ENCODE results near the gene CPSF3. TPM values are rescaled to one million over a fixed set of nuclear protein-coding genes. Genes with fewer than 3 reads are reported as not detected.

CPSF3 gene
- total and polyA plus RNA-seq, 9 of the 15 experiments (the other 6 are each of a cell fraction or from before 2014, with no cell fraction given) = 54.2 to 151 (median 94.5) TPM

GRCh38 chr2:9490789-9491188 lies 67.3 kb downstream of the CPSF3 start:
- intact Hi-C loops (cut with micrococcal nuclease) = no loop called here
- no peaks in the 10 kb centered on the region for H3K4me1 ChIP-seq (replicated peaks in 1 of 2; ENCODE audit: control insufficient read depth in 2 of 2, insufficient read depth in 2 of 2, low read length in 2 of 2)
- no peak overlapping the region for H3K9ac ChIP-seq (ENCODE audit: insufficient read depth in 1 of 2, low read depth in 2 of 2, low read length in 2 of 2)
- no peak for FAIRE-seq
- no peaks in the 10 kb centered on the region for H3K27me3 ChIP-seq (ENCODE audit: control insufficient read depth in 2 of 2, insufficient read depth in 2 of 2, low read length in 2 of 2)
- ChIA-PET CTCF (ENCODE audit: low intra/inter-chr PET ratio) (no interaction called here), POLR2A (interaction anchor here (1.0 to 1.8 kb wide), 2 partner anchors 16 to 40 kb away, joined by 3 read pairs; no protein-coding TSS in a partner anchor)
- no peak overlapping the region for H3K4me2 ChIP-seq (ENCODE audit: insufficient read depth, low read length)
- H4K20me1 ChIP-seq (replicated peaks; ENCODE audit: control insufficient read depth, insufficient read depth, low read length) = no peaks in the 10 kb centered on the region
- H3K9me3 ChIP-seq (replicated peaks; ENCODE audit: control insufficient read depth, insufficient read depth, low read depth, low read length) = no peaks in the 10 kb centered on the region
- H3K4me3 ChIP-seq = no peak overlapping the region
- in situ Hi-C loops (cut with MboI) = no loop called here
- BruUV-seq (replicated peaks) = no TSS peak
- no peaks in the 10 kb centered on the region for H3K9me1 ChIP-seq (ENCODE audit: control insufficient read depth, insufficient read depth, low read length)
- H3K79me2 ChIP-seq (ENCODE audit: control insufficient read depth, insufficient read depth, low read length) = no peaks in the 10 kb centered on the region
- H2AFZ ChIP-seq (ENCODE audit: low read depth, low read length) = no peak overlapping the region
- WGBS (ENCODE audit: insufficient coverage, low coverage, missing lambda C conversion rate) = 82% methylated on average over 2 of the region's 2 CpGs
- ATAC-seq = no peak
- TF ChIP-seq HIVEP1 (CRISPR knock-in tag; IDR thresholded peaks at IDR 0.05) (no peak), ZNF444 (CRISPR knock-in tag; IDR thresholded peaks at IDR 0.05) (no peak), ZNF347 (CRISPR knock-in tag; IDR thresholded peaks at IDR 0.05; ENCODE audit: low read depth) (no peak), ZC3H11A (IDR thresholded peaks at IDR 0.05; ENCODE audit: low read depth, low read length) (no peak), ZNF165 (CRISPR knock-in tag; IDR thresholded peaks at IDR 0.05; ENCODE audit: borderline replicate concordance) (no peak), ZNF780A (CRISPR knock-in tag; IDR thresholded peaks at IDR 0.05) (no peak), DPF2 (IDR thresholded peaks at IDR 0.05) (no peak)
- no peak for DNase-seq (ENCODE audit: extremely low read depth in 1 of 4, low spot score in 3 of 4)
- no peak overlapping the region for H3K27ac ChIP-seq (ENCODE audit: extremely low read depth, low read depth, low read length)
- H3K36me3 ChIP-seq (ENCODE audit: control insufficient read depth, insufficient read depth, low read length) = peaks cover 90% of the 10 kb centered on the region

- WGBS (ENCODE audit: insufficient coverage, low coverage, missing lambda C conversion rate) = 75% methylated on average over 2 of the region's 2 CpGs
- no peaks in the 10 kb centered on the region for H3K9me1 ChIP-seq (ENCODE audit: control insufficient read depth, insufficient read depth, low read length)
- DNase-seq (ENCODE audit: extremely low read depth in 1 of 4, low spot score in 3 of 4) (no peak), FAIRE-seq (no peak), ATAC-seq (no peak)
- BruUV-seq (replicated peaks) = no TSS peak
- no peak overlapping the region for H3K9ac ChIP-seq (ENCODE audit: insufficient read depth in 1 of 2, low read depth in 2 of 2, low read length in 2 of 2)
- H4K20me1 ChIP-seq (replicated peaks; ENCODE audit: control insufficient read depth, insufficient read depth, low read length) = no peaks in the 10 kb centered on the region
- H2AFZ ChIP-seq (ENCODE audit: low read depth, low read length) = no peak overlapping the region
- H3K79me2 ChIP-seq (ENCODE audit: control insufficient read depth, insufficient read depth, low read length) = no peaks in the 10 kb centered on the region
- ChIA-PET POLR2A (interaction anchor here (1.7 kb wide), 1 partner anchor 10 kb away, joined by 5 read pairs; no protein-coding TSS in a partner anchor), CTCF (ENCODE audit: low intra/inter-chr PET ratio) (no interaction called here)
- intact Hi-C loops (cut with micrococcal nuclease) = no loop called here
- no peak overlapping the region for H3K4me2 ChIP-seq (ENCODE audit: insufficient read depth, low read length)
- no peak overlapping the region for H3K4me3 ChIP-seq
- H3K36me3 ChIP-seq (ENCODE audit: control insufficient read depth, insufficient read depth, low read length) = peaks cover 86% of the 10 kb centered on the region
- TF ChIP-seq ZNF23 (CRISPR knock-in tag; IDR thresholded peaks at IDR 0.05) = no peak
- no peak for TF ChIP-seq SMAD3 (CRISPR knock-in tag; conservative IDR thresholded peaks at IDR 0.05)
- TF ChIP-seq HNRNPL (IDR thresholded peaks at IDR 0.05; ENCODE audit: low read depth, low read length) = no peak
- no peak for TF ChIP-seq RREB1 (CRISPR knock-in tag; IDR thresholded peaks at IDR 0.05)
- no peaks in the 10 kb centered on the region for H3K27me3 ChIP-seq (ENCODE audit: control insufficient read depth in 2 of 2, insufficient read depth in 2 of 2, low read length in 2 of 2)
- in situ Hi-C loops (cut with MboI) = no loop called here
- no peak overlapping the region for H3K27ac ChIP-seq (ENCODE audit: extremely low read depth, low read depth, low read length)
- H3K9me3 ChIP-seq (replicated peaks; ENCODE audit: control insufficient read depth, insufficient read depth, low read depth, low read length) = no peaks in the 10 kb centered on the region
- H3K4me1 ChIP-seq (replicated peaks in 1 of 2; ENCODE audit: control insufficient read depth in 2 of 2, insufficient read depth in 2 of 2, low read length in 2 of 2) = no peaks in the 10 kb centered on the region
These were observed 69.5 kb downstream of the CPSF3 start for GRCh38 chr2:9492927-9493326.
